Gastroesophageal sphincter (tissue), 4 donors: ENCODE results near the gene MIB2. TPM values are rescaled to one million over a fixed set of nuclear protein-coding genes. Genes with fewer than 3 reads are reported as not detected.

Source experiments
- ATAC-seq: fragments of 150-250 bp; one replicate; pipeline ENCODE4 v1.9.1; 2016; ENCODE audit warnings: mild to moderate bottlenecking, moderate library complexity
- H3K27ac ChIP-seq, 4 donors: fragments of 200-600 bp; sonication (generic) in 3 of 4; 1 replicate in 3 of 4; 2 replicates in 1 of 4; pipeline ENCODE4 v1.5.1; 2016 to 2019
- H3K27me3 ChIP-seq: fragments of 200-600 bp; sonication (generic); one replicate; pipeline ENCODE4 v1.5.1; 2019
- H3K36me3 ChIP-seq, 2 donors: fragments of 200-600 bp; sonication (generic); one replicate each; pipeline ENCODE4 v1.5.1; 2019; ENCODE audit warnings: control low read depth in 1 of 2
- H3K4me1 ChIP-seq, 3 donors: fragments of 200-600 bp; sonication (generic); 1 replicate in 2 of 3; 2 replicates in 1 of 3; pipeline ENCODE4 v1.5.1; 2016 to 2019; ENCODE audit warnings: control low read depth in 2 of 3
- H3K4me3 ChIP-seq, 2 donors: fragments of 200-600 bp; sonication (generic); one replicate each; pipeline ENCODE4 v1.5.1; 2019; ENCODE audit warnings: mild to moderate bottlenecking in 1 of 2, moderate library complexity in 1 of 2
- H3K9me3 ChIP-seq, 3 donors: fragments of 200-600 bp; sonication (generic); one replicate each; pipeline ENCODE4 v1.5.1; 2017 to 2019; ENCODE audit warnings: control low read depth in 2 of 3
- EP300 ChIP-seq: sonication (generic); formaldehyde crosslinking; IDR thresholded peaks from one replicate; pipeline ENCODE4 v1.6.1; 2017; ENCODE audit warnings: antibody characterized with exemption, mild to moderate bottlenecking
- POLR2A ChIP-seq, 2 donors: fragments of 450-650 bp; IDR thresholded peaks; one replicate each; pipeline ENCODE4 v1.6.1; 2017; ENCODE audit warnings: antibody characterized with exemption in 2 of 2, mild to moderate bottlenecking in 2 of 2, moderate library complexity in 1 of 2
- POLR2AphosphoS5 ChIP-seq: sonication (generic); formaldehyde crosslinking; IDR thresholded peaks from one replicate; pipeline ENCODE4 v1.6.1; 2017; ENCODE audit warnings: antibody characterized with exemption
- WGBS, 2 donors: methylation state at CpG; one replicate each; pipeline ENCODE4 v1.1.5; 2018; ENCODE audit warnings: low coverage in 1 of 2; 5-methylcytosine and 5-hydroxymethylcytosine counted together
- total RNA-seq, 4 donors: library from RNA; depleted of rRNA; stranded (reverse); fragments of >200 nt; gene quantifications; one replicate each; pipeline ENCODE4 v1.1.0, GENCODE V29; 2016
- TF ChIP-seq, protein P1 (sequence below), 4 experiments: fragments of 200-600 bp in 2 of 4; fragments of 450-650 bp in 2 of 4; sonication (generic) in 1 of 4; IDR thresholded peaks; one replicate each; pipeline ENCODE4 v1.5.1; 2017 to 2019; ENCODE audit warnings: antibody characterized with exemption in 4 of 4, mild to moderate bottlenecking in 2 of 4, moderate library complexity in 2 of 4

The MIB2 gene
- total RNA-seq, 4 donors from 2014 or later = 51.4 to 85.3 (median 69.3) TPM

DNA sequence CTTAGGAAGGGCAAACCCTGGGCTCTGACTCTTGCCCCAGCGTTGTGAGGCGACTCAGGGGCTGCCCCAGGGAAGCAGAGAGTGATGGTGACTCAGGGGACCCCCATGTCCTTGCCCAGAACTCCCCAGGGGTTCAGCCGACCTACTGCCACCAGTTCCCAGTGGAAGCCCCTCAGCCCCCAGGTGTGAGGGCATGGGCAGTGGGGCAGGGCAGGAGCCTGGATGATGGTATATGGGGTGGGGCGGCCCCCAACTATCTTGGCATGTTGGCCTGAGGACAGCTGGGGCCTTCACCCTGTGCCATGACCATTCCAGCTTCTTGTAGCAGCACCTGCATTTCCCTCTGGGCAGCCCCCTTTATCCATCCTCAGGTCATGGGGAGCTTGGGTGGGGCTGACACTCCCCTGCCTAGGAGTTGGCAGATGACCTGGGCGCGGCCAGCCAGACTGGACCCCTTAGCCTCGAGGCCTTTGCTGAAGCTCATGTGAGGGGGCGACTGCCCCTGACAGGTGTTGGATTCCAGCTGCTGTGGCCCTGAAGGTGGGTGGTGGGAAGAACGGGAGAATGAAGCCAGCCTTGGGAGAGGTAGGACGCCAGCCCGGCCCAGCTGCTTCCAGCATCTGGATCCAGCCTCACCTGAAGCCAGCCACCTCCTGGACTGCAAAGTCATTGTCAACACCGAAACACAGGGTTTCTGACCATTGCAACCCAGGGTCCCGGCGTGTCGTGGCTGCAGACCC is 13.6 kb upstream of the MIB2 start:
- TF ChIP-seq POLR2AphosphoS5 (no peak), POLR2A (IDR thresholded peaks at IDR 0.05) (no peak), EP300 (no peak)
- TF ChIP-seq, protein P1, sequence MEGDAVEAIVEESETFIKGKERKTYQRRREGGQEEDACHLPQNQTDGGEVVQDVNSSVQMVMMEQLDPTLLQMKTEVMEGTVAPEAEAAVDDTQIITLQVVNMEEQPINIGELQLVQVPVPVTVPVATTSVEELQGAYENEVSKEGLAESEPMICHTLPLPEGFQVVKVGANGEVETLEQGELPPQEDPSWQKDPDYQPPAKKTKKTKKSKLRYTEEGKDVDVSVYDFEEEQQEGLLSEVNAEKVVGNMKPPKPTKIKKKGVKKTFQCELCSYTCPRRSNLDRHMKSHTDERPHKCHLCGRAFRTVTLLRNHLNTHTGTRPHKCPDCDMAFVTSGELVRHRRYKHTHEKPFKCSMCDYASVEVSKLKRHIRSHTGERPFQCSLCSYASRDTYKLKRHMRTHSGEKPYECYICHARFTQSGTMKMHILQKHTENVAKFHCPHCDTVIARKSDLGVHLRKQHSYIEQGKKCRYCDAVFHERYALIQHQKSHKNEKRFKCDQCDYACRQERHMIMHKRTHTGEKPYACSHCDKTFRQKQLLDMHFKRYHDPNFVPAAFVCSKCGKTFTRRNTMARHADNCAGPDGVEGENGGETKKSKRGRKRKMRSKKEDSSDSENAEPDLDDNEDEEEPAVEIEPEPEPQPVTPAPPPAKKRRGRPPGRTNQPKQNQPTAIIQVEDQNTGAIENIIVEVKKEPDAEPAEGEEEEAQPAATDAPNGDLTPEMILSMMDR (IDR thresholded peaks at IDR 0.05) = no peak
- H3K4me1 ChIP-seq = peaks cover 0 to 31% (median 11%) of the 10 kb centered on the region in 3 donors
- no peak overlapping the region for H3K27ac ChIP-seq
- no peaks in the 10 kb centered on the region for H3K9me3 ChIP-seq
- H3K4me3 ChIP-seq = no peak overlapping the region
- no peak for ATAC-seq
- peaks cover 84% of the 10 kb centered on the region for H3K27me3 ChIP-seq
- WGBS, 2 donors = no CpG with 5 or more reads among the region's 15 CpGs
- no peaks in the 10 kb centered on the region for H3K36me3 ChIP-seq

DNA sequence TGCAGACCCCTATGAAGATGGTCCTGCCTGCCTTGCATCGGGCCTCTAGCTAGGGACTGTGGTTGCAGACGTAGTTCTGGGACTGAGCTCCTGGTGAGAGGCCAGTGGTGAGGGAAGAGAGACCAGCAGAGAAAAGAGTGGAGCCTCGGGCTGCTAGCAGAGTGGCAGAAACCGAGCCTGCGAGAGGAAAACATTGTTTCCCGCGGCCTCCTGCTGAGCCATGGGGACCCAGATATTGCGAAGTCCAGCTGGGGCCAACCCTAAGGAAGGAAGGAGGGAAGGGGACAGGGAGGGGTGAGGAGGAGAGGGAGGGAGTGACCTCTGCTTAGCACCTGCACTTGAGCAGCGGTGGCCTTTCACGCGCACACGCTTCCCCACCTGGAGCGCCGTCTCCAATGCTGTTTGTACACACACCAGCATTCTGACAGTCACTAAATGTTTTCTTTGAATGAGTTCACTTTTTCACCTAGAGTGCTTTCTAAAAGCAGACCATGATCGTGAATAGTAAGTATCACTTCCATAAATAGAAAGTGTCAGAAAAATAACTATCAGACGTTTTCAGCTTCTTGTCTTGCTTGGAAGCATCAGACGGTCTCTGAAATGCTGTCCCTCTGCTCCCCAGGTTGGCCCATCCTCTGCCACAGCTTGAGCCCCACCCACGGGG is 12.9 kb upstream of the MIB2 start:
- Histone ChIP-seq H3K9me3 (no peaks in the 10 kb centered on the region), H3K4me1 (peaks cover 0 to 28% (median 11%) of the 10 kb centered on the region in 3 donors), H3K36me3 (no peaks in the 10 kb centered on the region), H3K4me3 (no peak overlapping the region), H3K27ac (no peak overlapping the region), H3K27me3 (peaks cover 77% of the 10 kb centered on the region)
- WGBS, 2 donors = 39 to 58% methylated on average over 9 to 11 of the region's 18 CpGs
- no peak for ATAC-seq
- TF ChIP-seq EP300 = no peak

DNA sequence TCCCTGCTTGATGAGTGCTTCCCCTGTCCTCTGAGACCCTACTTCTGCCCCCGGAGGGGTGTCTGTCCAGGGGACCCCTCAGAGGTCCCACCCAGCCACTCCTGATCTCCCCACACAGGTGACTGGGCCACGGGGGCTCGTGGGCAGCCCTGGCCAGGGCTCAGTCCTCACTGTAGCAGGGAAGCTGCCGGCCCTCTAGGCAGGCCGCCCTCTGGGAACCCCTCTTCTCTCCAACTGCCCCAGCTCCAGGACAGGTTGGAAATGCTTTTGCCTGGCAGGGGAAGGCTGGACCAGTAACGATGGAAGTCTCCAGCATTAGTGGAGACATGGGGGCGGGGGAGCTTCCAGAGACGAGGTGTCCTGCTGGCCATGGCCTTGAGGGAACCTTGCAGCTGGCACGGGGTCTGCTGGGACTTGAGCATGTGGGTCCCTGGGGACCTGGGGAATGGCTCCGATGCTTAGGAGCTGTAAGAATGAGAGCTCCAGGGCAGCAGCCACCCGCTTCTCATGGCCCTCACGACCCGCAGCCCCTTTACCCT is 12.3 kb upstream of the MIB2 start:
- H3K4me3 ChIP-seq = no peak overlapping the region
- H3K4me1 ChIP-seq = peaks cover 0 to 22% (median 11%) of the 10 kb centered on the region in 3 donors
- no CpG with 5 or more reads among the region's 13 CpGs for WGBS, 2 donors
- no peak for ATAC-seq
- TF ChIP-seq EP300 (no peak), POLR2A (IDR thresholded peaks at IDR 0.05) (no peak), POLR2AphosphoS5 (no peak)
- TF ChIP-seq, protein P1 (IDR thresholded peaks at IDR 0.05) = no peak
- no peaks in the 10 kb centered on the region for H3K9me3 ChIP-seq
- no peak overlapping the region for H3K27ac ChIP-seq
- H3K36me3 ChIP-seq = no peaks in the 10 kb centered on the region
- peaks cover 71% of the 10 kb centered on the region for H3K27me3 ChIP-seq

DNA sequence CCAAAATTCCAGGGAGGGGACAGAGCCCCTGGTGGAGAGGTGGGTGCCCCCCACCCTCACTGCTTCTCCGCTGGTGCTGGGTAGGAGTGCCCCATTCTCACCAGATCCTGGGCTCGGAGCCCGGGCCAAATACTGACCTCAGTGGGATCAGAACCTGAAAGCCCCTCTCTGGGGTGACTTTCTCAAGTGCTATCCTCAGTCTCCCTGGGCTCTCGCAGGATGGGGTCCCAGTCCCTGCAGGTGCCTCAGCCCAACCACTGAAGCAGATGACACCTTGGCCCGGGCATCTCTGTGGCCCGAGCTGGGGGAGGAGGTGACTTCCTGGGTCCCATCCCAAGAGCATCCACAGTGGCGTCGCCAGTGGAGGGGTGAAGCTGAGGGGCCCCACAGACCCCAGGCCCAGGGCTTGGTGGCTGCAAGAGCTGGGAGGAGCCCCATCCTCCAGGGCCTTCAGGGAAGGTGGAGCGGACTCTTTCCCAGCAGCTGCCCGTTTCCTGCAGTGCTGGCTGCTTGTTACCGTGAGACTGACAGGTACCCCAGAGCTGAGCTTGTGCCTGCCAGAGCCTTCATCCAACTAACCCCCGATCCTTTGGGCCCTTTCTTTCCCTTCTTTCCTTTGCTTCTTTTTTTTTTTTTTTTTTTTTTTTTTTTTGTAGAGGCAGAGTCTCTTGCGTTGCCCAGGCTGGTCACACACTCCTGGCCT is 11.5 kb upstream of the MIB2 start:
- Histone ChIP-seq H3K27ac (no peak overlapping the region), H3K27me3 (peaks cover 63% of the 10 kb centered on the region), H3K9me3 (no peaks in the 10 kb centered on the region), H3K4me1 (peaks cover 0 to 19% (median 11%) of the 10 kb centered on the region in 3 donors), H3K4me3 (no peak overlapping the region), H3K36me3 (no peaks in the 10 kb centered on the region)
- TF ChIP-seq EP300 (no peak), POLR2A (IDR thresholded peaks at IDR 0.05) (no peak), POLR2AphosphoS5 (no peak)
- TF ChIP-seq, protein P1 (IDR thresholded peaks at IDR 0.05) = no peak
- no peak for ATAC-seq
- WGBS, 2 donors = 54% methylated on average over 5 of the region's 13 CpGs; no CpG with 5 or more reads in 1 of the 2 donors

DNA sequence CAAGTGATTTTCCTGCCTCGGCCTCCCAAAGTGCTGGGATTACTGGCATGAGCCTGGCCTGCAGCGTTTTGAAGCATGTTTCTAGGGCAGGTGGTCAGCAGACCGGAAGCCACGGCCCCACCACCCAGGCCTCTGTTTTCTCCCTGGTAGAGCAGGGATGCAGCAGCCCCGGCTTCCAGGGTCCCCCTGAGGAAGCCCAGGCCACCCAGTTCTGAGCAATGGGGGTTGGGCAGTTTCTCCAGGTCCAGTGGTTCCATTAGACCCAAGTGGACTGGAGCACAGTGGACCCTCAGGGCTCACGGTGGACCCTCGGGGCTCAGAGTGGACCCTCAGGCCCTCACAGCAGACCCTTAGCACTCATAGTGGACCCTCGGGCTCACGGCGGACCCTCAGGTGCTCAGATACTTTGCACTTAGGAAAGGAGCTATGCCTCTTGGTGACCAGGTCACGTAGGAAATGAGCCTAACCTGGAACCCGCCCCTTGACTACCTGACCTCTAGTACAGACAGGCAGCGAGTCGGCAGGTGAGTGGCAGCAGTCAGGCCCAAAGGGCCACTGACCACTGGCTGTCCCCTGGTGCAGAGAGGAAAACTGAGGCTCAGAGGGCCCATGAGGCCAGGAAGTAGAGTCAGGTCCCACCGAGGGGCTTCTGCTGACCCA is 10.8 kb upstream of the MIB2 start:
- no peak for TF ChIP-seq POLR2AphosphoS5
- TF ChIP-seq, protein P1 (IDR thresholded peaks at IDR 0.05) = no peak
- TF ChIP-seq EP300 = no peak
- TF ChIP-seq POLR2A (IDR thresholded peaks at IDR 0.05) = no peak
- ATAC-seq = no peak
- peaks cover 56% of the 10 kb centered on the region for H3K27me3 ChIP-seq
- peaks cover 0 to 12% (median 6%) of the 10 kb centered on the region in 3 donors for H3K4me1 ChIP-seq
- no peak overlapping the region for H3K4me3 ChIP-seq
- no peaks in the 10 kb centered on the region for H3K36me3 ChIP-seq
- 100% methylated on average over 1 of the region's 15 CpGs; no CpG with 5 or more reads in 1 of the 2 donors for WGBS, 2 donors
- no peaks in the 10 kb centered on the region for H3K9me3 ChIP-seq
- H3K27ac ChIP-seq = no peak overlapping the region
